SK-N-MC (cell line): Measurements from ENCODE around the gene PRG3.
"Not testable (repeated sequence)": the region's sequence is repeated elsewhere in the genome, so short reads cannot be mapped to it uniquely, and the experiment has no call there.

Experiments
- DNase-seq: peaks from one replicate; pipeline ENCODE4 v3.0.0-alpha.2; 2011; ENCODE audit warnings: low read depth, low spot score
- H3K27ac ChIP-seq: fragments of 200-600 bp; sonication (generic); 2 replicates; pipeline ENCODE4 v1.5.1; 2016; ENCODE audit warnings: mixed run types
- H3K36me3 ChIP-seq: fragments of 200-600 bp; sonication (generic); 2 replicates; pipeline ENCODE4 v1.6.1; 2017; ENCODE audit warnings: antibody characterized with exemption, low read length, mixed read lengths; ENCODE audit not compliant: insufficient read depth
- H3K4me3 ChIP-seq: fragments of 200-600 bp; sonication (generic); 2 replicates; pipeline ENCODE4 v1.5.1; 2016
- H3K9ac ChIP-seq: fragments of 200-600 bp; sonication (generic); 2 replicates; pipeline ENCODE4 v1.8.0; 2017; ENCODE audit warnings: mixed run types, mixed read lengths; ENCODE audit not compliant: insufficient read length
- H3K9me3 ChIP-seq: fragments of 200-600 bp; sonication (generic); 2 replicates; pipeline ENCODE4 v1.6.1; 2017; ENCODE audit warnings: low read depth, mild to moderate bottlenecking, antibody characterized with exemption, low read length, moderate library complexity, mixed read lengths
- EZH2 ChIP-seq: fragments of 200-600 bp; sonication (generic); IDR thresholded peaks from one replicate; pipeline ENCODE4 v1.6.1; 2017; ENCODE audit warnings: antibody characterized with exemption
- FOXP2 ChIP-seq: optimal IDR thresholded peaks from 2 replicates; pipeline ENCODE3; 2011; ENCODE audit warnings: mild to moderate bottlenecking, moderate library complexity; ENCODE audit not compliant: insufficient read depth; ENCODE audit errors: extremely low read length, control extremely low read depth
- POLR2AphosphoS5 ChIP-seq: IDR thresholded peaks from 2 replicates; pipeline ENCODE4 v1.6.1; 2012; ENCODE audit warnings: mild to moderate bottlenecking, low read depth, low read length, borderline replicate concordance

The PRG3 gene

GRCh38 chr11:57405271-57405860 lies 24.4 kb upstream of the PRG3 start:
- Histone ChIP-seq H3K4me3 (no peak overlapping the region), H3K27ac (no peak overlapping the region), H3K9ac (no peak overlapping the region), H3K36me3 (no peaks in the 10 kb centered on the region), H3K9me3 (no peaks in the 10 kb centered on the region)
- TF ChIP-seq FOXP2 (no peak), POLR2AphosphoS5 (no peak), EZH2 (no peak)
- no peak for DNase-seq

DNA sequence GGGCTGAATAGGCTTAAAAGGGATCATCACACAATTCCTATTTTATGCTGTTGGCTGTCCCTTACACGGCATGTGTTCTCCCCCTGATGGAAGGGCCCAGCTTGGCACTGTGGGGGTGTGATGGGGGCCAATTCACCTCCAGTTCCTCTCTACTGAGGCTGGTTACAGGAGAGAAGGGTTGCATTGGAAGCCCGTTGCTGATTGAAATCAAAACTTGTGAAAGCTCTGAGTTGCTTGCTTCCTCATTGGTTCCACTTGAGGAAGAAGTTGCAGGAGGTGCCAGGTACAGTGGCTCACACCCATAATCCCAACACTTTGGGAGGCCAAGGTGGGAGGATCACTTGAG lies 22.8 kb upstream of the PRG3 start:
- no peak overlapping the region for H3K27ac ChIP-seq
- no peak overlapping the region for H3K4me3 ChIP-seq
- DNase-seq, result no peak
- H3K36me3 ChIP-seq, result no peaks in the 10 kb centered on the region
- TF ChIP-seq EZH2, result no peak
- TF ChIP-seq FOXP2, result no peak
- no peak for TF ChIP-seq POLR2AphosphoS5
- no peak overlapping the region for H3K9ac ChIP-seq
- no peaks in the 10 kb centered on the region for H3K9me3 ChIP-seq

GRCh38 chr11:57403003-57403801 lies 22.3 kb upstream of the PRG3 start:
- H3K9ac ChIP-seq, H3K36me3 ChIP-seq, DNase-seq, H3K4me3 ChIP-seq, H3K9me3 ChIP-seq, H3K27ac ChIP-seq: not testable (repeated sequence)

GRCh38 chr11:57402188-57403002 lies 21.4 kb upstream of the PRG3 start:
- no peak overlapping the region for H3K9ac ChIP-seq
- no peaks in the 10 kb centered on the region for H3K36me3 ChIP-seq
- TF ChIP-seq EZH2 (no peak), POLR2AphosphoS5 (no peak), FOXP2 (no peak)
- no peaks in the 10 kb centered on the region for H3K9me3 ChIP-seq
- no peak overlapping the region for H3K4me3 ChIP-seq
- H3K27ac ChIP-seq, result no peak overlapping the region
- DNase-seq, result no peak

DNA sequence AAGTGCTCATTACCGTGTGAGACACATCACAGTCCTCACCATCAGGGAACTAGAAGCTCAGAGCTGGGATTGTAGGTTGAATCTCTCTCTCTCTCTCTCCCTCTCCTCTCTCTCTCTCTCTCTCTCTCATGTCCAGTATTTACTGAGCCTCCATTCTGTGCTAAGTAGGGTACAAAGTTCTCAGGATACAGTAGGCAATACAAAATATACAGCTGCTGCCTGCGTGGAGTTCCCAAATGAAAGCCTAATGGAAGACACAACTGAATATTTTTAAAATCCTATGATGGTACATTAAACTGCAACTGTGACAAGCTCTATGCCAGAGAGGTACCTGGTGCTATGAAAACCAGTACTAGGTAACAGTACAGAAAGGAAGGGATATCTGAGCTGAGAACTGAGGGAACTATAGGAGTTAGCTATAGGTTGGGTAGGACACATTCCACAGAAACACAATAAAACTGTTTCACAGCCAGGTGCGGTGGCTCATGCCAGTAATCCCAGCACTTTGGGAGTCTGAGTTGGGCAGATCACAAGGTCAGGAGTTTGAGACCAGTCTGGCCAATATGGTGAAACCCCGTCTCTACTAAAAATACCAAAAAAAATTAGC lies 19.1 kb upstream of the PRG3 start:
- no peak overlapping the region for H3K9ac ChIP-seq
- no peaks in the 10 kb centered on the region for H3K36me3 ChIP-seq
- TF ChIP-seq POLR2AphosphoS5 (no peak), FOXP2 (no peak), EZH2 (no peak)
- no peak for DNase-seq
- H3K4me3 ChIP-seq, result no peak overlapping the region
- no peak overlapping the region for H3K27ac ChIP-seq
- H3K9me3 ChIP-seq, result no peaks in the 10 kb centered on the region

- no peak overlapping the region for H3K27ac ChIP-seq
- no peaks in the 10 kb centered on the region for H3K36me3 ChIP-seq
- no peak overlapping the region for H3K4me3 ChIP-seq
- no peaks in the 10 kb centered on the region for H3K9me3 ChIP-seq
- TF ChIP-seq EZH2, result no peak
- no peak for TF ChIP-seq POLR2AphosphoS5
- TF ChIP-seq FOXP2, result no peak
- no peak overlapping the region for H3K9ac ChIP-seq
- no peak for DNase-seq
These were observed 18.3 kb upstream of the PRG3 start for GRCh38 chr11:57399221-57399620.

- no peak overlapping the region for H3K9ac ChIP-seq
- TF ChIP-seq EZH2, result no peak
- no peak for TF ChIP-seq FOXP2
- no peak for TF ChIP-seq POLR2AphosphoS5
- no peak for DNase-seq
- no peaks in the 10 kb centered on the region for H3K9me3 ChIP-seq
- H3K36me3 ChIP-seq, result no peaks in the 10 kb centered on the region
- no peak overlapping the region for H3K27ac ChIP-seq
- no peak overlapping the region for H3K4me3 ChIP-seq
These were observed 16.5 kb upstream of the PRG3 start for GRCh38 chr11:57397394-57397990.

- Histone ChIP-seq H3K27ac (no peak overlapping the region), H3K4me3 (no peak overlapping the region), H3K36me3 (no peaks in the 10 kb centered on the region), H3K9me3 (no peaks in the 10 kb centered on the region), H3K9ac (no peak overlapping the region)
- DNase-seq, result no peak
- TF ChIP-seq FOXP2 (no peak), EZH2 (no peak), POLR2AphosphoS5 (no peak)
These were observed 15.8 kb upstream of the PRG3 start for GRCh38 chr11:57396744-57397143.
